HG03060 (cell line): Measurements from ENCODE around the gene CSNK1E.
"Not testable (repeated sequence)": the region's sequence is repeated elsewhere in the genome, so short reads cannot be mapped to it uniquely, and the experiment has no call there.

Experiments
- ATAC-seq: cut with Tn5 transposase; IDR thresholded peaks from one replicate; pipeline ENCODE4 v1.9.1; 2021; ENCODE audit warnings: low read depth, moderate number of reproducible peaks; ENCODE audit not compliant: unreplicated experiment

Gene CSNK1E

DNA sequence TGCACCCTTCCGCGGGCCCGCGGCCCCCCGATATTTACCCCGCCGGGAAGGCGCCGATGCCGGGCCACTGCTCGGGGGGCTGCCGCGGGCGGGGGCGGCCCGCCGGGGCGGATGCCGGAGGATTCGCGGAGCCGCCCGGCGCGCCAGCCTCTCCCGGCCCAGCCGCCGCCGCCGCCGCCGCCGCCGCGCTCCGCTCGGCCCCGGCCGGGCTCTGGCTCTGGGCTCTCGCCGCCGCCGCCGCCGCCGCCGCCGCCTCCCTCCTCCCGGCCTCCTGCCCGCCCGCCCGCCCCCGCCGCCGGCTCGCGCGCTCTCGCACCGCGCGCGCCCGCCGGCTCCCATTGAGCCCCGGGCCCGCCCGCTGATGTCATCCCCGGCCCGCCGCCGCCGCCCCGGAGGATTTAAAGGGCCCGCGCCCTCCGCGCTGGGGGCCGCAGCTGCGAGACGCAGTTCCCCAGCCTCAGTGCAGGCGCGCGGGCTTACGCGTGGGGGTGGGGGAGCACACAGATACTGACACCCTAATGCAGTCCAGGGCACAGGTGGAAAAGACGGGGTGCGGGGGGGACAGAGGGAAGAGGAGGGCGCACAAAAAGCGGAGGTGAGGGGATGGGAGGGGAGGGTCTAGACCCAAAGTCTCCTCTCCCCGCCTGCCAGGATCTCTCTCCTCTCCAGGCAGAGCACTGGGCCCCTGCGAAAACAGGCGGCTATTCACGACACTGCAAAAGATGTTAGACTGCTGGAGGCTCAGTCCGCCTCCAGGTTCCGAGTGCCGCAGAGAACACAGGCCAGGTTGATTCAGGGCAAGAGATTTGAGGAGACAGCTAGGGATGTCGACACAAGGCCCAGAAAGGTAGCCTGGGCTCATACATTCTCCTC lies at the start of gene CSNK1E:
TSS of gene CSNK1E (minus strand) at position 312 of the 873 bp plus-strand sequence. CDS start 3,276 bp downstream, outside the sequence.
- ATAC-seq, result no peak

- not testable (repeated sequence) for ATAC-seq
Observed at GRCh38 chr22:38365829-38366228, 48.6 kb upstream of the CSNK1E start.

DNA sequence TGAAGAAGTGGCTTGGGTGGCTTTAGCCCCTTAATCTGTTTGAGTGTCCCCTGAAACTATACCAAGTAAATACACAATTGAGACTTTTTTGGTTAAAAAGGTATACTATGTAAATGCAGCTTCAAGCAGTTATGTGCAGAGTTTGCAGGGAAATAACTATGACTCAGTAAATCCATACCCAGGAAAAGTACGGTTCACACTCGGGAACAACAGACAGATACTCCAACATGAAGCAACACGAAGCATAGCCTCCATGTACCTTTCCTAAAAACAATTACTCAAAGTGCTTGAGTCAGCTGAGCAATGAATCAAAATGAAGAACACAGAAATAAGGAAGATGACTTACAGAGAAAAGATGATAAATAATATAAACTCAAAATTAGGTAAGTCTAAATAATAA lies 47.9 kb upstream of the CSNK1E start:
- ATAC-seq, result not testable (repeated sequence)

DNA sequence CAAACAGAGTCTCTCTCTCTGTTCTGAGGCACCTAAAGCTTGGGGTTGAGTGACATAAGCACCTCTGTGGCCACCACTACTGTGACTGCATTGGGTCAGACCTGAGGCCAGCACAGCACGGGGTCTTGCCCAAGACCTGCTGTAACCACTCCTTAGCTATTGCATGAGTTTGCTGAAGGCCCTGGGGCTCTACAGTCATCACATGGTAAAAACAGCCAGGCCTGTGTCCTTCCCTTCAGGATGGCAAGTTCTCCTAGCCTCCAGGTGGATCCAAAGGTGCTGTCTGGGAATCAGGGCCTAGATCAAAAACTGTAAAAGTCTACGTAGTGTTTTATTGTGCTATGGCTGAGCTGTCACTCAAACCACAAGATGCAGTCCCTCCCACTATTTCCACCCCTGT lies 43.3 kb upstream of the CSNK1E start:
- ATAC-seq, result not testable (repeated sequence)

- not testable (repeated sequence) for ATAC-seq
Observed at GRCh38 chr22:38359817-38360216, 42.6 kb upstream of the CSNK1E start.

- not testable (repeated sequence) for ATAC-seq
Observed at GRCh38 chr22:38357971-38358370, 40.7 kb upstream of the CSNK1E start.

GRCh38 chr22:38355275-38355674 lies 38.0 kb upstream of the CSNK1E start:
- no peak for ATAC-seq

GRCh38 chr22:38353701-38354100 lies 36.5 kb upstream of the CSNK1E start:
- ATAC-seq, result no peak

GRCh38 chr22:38353142-38353629 lies 36.0 kb upstream of the CSNK1E start:
- ATAC-seq, result no peak

DNA sequence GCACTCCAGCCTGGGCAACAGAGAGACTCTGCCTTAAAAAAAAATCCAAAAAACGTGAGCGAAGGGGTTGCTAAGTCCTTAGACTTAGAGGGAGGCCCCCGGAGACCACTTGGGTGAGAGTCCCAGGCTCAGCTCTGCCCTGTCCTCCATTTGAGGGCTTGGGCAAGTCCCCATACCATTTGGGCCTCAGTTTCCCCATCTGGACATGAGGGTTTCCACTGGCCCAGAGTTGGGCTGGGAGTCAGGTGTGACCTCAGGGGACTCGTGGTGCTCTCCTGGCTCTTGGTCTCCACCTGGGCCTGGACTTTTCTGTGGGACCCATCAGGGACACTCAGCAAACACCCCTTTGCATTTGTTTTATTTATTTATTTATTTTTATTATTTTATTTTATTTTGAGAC lies 35.2 kb upstream of the CSNK1E start:
- no peak for ATAC-seq

DNA sequence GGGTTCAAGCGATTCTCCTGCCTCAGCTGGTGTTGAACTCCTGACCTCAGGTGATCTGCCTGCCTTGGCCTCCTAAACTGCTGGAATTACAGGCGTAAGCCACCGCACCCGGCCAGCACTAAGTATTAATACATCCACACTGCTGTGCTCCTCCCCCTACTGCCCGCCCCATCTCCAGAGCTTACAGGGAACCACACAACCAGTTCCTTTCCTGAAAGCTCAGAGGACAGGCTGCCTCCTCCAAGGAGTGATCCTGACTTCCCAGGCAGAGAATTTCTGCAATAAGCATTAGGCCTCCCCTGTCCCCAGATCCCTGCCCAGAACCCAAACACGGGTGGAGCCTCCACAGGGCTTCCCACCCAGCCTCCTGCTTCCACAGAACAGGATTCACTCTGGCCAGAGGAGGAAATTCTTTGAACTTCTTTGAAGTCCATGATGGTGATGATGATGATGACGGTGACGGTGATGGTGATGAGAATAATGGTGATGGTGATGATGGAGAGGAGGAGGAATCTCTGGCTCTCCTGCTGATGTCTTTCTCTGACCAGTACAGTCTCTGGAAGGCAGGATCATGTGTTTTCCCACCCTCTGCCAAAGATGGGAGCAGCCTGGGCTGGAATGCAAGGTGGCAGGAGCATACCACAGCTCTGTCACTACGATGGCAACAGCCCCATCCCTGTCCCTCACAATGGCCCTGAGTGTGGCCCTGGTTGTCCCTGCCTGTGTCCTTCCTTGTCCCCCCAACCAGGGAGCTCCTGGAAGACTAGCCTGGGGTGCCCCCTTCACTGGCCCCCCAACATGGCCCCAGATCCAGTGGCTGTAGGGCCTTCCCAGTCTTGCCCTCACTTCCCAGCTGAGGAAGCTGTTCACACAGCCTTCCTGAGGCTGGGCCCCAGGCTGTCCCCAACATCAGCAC lies 33.5 kb upstream of the CSNK1E start:
- no peak for ATAC-seq

DNA sequence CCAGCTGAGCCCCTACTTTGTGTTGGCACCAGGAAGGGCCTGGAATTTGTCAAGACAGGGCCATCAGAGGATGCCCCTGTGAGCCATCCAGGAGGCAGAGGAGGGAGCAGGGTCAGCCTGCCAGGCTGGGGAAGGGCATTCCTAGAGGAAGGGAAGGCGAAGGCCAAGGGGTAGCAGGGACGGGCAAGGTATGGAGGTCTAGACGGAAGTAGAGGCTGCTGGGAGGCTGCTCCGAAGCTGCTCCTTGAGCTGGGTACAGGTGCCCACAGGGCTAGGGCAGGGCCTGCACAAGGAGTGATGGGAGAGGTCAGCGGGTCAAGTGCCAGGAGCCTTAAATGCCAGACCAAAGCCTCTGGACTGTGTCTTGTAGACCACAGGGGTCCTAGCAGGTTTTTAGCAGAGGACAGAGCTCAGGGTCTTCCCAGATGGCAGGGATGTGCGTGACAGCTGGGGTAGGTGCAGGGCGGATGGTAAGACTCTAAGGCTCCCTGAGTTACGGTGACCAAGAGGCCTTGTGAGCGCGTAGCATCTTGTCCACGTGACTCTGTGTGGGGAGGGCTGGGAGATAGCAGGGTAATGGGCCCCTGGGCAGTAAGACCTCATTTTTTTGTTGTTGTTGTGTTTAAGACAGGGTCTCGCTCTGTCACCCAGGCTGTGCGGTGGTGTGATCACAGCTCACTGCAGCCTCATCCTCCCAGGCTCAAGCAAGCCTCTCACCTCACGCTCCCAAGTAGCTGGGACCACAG lies 31.7 kb upstream of the CSNK1E start:
- no peak for ATAC-seq

DNA sequence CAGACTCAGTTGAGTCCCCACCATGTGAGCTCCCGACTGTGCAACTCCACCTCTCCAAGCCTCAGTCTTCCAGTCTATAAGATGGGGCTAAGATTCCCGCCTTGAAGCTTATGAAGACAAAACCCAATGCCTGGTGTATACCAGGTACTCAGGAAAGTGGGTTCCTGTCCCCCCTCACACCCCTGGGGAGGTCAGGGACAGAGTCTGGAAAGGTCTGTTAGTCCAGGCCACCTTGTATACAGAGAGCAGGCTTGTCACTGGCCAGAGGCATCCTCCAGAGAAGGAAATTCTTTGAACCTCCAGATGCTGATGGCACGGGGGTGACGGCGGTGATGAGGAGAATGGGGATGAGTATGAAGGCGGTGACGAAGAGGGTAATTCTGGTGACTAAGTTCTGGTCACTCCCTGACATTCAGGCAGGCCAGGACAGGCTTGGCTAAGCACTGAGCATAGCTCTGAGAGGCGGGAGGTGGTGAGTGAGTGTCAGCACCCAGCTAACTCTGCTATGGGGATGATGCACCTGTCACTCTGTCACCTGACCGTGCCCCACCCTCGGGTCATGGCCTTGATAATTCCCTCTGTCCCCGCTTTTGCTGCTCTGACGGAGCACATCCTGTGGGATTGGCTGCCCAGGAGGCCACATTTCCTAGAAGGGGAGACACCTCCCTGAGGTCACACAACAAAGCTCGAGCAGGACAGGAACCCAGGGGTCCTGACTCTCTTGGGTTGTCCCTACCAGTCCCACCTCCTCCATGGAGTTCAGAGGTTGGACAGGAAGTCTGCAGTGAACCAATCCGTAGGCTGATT lies 30.9 kb upstream of the CSNK1E start:
- ATAC-seq, result no peak

DNA sequence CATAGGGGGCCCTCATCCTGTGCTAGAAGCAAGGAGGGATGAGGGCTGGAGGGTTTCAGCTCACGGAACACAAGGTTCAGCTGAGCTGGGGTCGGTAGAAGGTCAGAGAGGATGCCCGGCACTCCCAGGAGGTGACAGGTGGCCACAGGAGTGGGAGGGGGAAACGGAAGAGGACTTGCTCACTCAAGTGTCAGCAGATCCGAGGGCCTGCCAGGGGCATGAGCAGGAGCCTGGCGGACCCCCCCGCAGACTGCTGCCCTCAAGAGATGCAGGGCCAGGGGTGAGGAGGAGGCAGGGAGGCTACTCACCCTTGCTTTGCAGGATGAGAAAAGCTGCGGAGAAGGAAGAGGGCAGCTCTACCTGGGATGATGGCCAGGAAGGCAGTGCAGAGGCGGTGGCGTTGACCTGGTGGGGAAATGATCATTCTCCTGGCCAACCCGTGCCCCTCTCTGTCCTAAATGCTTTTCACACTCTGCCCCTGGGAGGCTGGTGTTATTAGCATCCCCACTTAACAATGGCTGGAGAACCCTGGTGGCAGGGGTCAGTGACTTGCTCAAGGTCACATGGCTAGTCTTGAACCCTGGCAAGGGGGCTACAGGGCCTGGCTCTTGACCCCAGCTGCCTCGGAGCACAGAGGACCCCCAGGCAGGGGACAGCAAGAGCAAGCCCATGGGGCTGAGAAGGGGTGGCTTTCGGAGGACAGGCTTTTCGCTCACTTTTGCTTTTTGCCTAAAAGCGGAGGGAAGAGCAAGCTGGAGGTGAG lies 30.1 kb upstream of the CSNK1E start:
- ATAC-seq, result no peak

DNA sequence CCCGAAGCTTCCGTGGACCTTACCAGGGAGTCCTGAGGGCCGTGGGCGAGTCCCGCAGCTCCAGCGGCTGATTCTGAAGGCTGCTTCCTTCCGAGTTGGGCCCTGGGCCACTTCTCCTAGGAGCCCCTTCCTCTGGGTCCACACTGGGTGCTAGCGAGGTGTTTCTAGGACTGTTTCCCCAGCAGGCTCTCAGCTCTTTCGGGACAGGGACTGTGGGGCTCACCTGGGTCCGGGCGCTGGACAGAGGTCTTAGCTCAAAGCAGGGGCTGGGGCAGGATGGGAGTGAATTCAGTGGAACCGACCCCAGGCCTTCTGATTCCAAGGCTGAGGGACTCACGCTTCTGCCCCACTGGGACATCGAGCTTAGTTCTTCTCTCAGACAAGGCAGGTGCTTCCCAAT lies 29.3 kb upstream of the CSNK1E start:
- ATAC-seq, result no peak

DNA sequence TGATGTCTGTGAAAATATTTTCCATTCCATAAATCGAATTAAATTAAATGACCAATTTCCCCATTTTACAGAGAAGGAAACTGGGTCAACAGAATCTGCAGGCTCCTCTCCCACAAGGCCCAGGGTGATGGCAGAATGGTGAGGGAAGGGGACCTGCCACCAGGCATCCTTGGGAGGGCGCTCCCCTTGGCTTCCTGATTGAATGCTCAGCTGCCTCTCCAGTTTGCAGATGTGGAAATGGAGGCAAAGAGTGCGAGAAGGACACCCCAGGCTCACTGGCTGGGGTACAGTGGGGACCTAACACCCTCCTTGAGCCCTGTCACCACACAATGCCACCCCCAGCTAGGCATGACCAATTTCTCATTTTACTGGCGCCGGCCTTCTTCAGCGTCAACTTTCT lies 28.5 kb upstream of the CSNK1E start:
- no peak for ATAC-seq

- ATAC-seq, result not testable (repeated sequence)
Observed at GRCh38 chr22:38339893-38340292, 22.7 kb upstream of the CSNK1E start.

GRCh38 chr22:38338772-38339379 lies 21.6 kb upstream of the CSNK1E start:
- no peak for ATAC-seq
